Activated T-cell treated with anti-CD3 and anti-CD28 coated beads, Interleukin-2, amount 50 U/mL, for 48 hours (primary cell): ENCODE measurements around the gene OXLD1.

ENCODE experiments used
- DNase-seq, 2 experiments: peaks; one replicate each; pipeline ENCODE4 v3.0.0-alpha.2; 2020

Gene OXLD1

GRCh38 chr17:81666342-81667191 is at the start of gene OXLD1, which contains the start of gene CCDC137:
TSS of gene OXLD1 (minus strand) at chr17:81666605. CDS start at chr17:81666577, 28 bp downstream.
TSS of gene CCDC137 (plus strand) at chr17:81666737. CDS start at chr17:81666767, 30 bp downstream.
- peak; percentile 94 to 96 for DNase-seq

GRCh38 chr17:81715107-81715871 is 48.9 kb upstream of the OXLD1 start:
- no peak for DNase-seq

- DNase-seq, result no peak
Observed at GRCh38 chr17:81714412-81715106, 48.2 kb upstream of the OXLD1 start.

GRCh38 chr17:81713556-81714411 is 47.4 kb upstream of the OXLD1 start:
- DNase-seq, result no peak

- no peak for DNase-seq
Observed at GRCh38 chr17:81713004-81713555, 46.7 kb upstream of the OXLD1 start.

- no peak for DNase-seq
Observed at GRCh38 chr17:81712468-81713003, 46.1 kb upstream of the OXLD1 start.

- peak; percentile 87 to 92 for DNase-seq
Observed at GRCh38 chr17:81711814-81712467, 45.5 kb upstream of the OXLD1 start, which contains the start of gene SLC25A10. TSS of gene SLC25A10 (plus strand) at chr17:81712284. CDS start at chr17:81712427, 143 bp downstream.

- peak; percentile 47 to 50 for DNase-seq
Observed at GRCh38 chr17:81710514-81711308, 44.3 kb upstream of the OXLD1 start.

- DNase-seq, result no peak
Observed at GRCh38 chr17:81708739-81709185, 42.4 kb upstream of the OXLD1 start.

- no peak for DNase-seq
Observed at GRCh38 chr17:81707725-81708646, 41.6 kb upstream of the OXLD1 start.

GRCh38 chr17:81706757-81707624 is 40.6 kb upstream of the OXLD1 start:
- DNase-seq, result no peak

GRCh38 chr17:81706232-81706611 is 39.8 kb upstream of the OXLD1 start:
- no peak for DNase-seq

GRCh38 chr17:81705518-81706231 is 39.3 kb upstream of the OXLD1 start:
- no peak for DNase-seq

- no peak for DNase-seq
Observed at GRCh38 chr17:81703747-81704654, 37.6 kb upstream of the OXLD1 start.

GRCh38 chr17:81702934-81703746 is 36.7 kb upstream of the OXLD1 start, which contains the start of gene MRPL12:
TSS of gene MRPL12 (plus strand) at chr17:81703367. CDS start at chr17:81703502, 135 bp downstream.
- peak; percentile 92 to 93 for DNase-seq
